Omental fat pad (tissue), 4 donors: ENCODE measurements around the gene SLC16A3. TPM values are rescaled to one million over a fixed set of nuclear protein-coding genes. Genes with fewer than 3 reads are reported as not detected.

ENCODE experiments used
- ATAC-seq: fragments of 150-250 bp; one replicate; pipeline ENCODE4 v1.9.1; 2016; ENCODE audit warnings: mild to moderate bottlenecking, moderate library complexity; ENCODE audit not compliant: low FRiP score
- DNase-seq: peaks from one replicate; pipeline ENCODE4 v3.0.0-alpha.2; 2019; ENCODE audit warnings: low spot score
- total RNA-seq, 4 donors: library from RNA; depleted of rRNA; stranded (reverse); fragments of >200 nt; gene quantifications; one replicate each; pipeline ENCODE4 v1.1.0, GENCODE V29; 2016
- TF ChIP-seq, protein P1 (sequence below), 3 donors: fragments of 450-650 bp; IDR thresholded peaks; one replicate each; pipeline ENCODE4 v1.5.1; 2016 to 2017; ENCODE audit warnings: antibody characterized with exemption in 3 of 3, mild to moderate bottlenecking in 3 of 3, moderate library complexity in 2 of 3

SLC16A3 gene
- total RNA-seq, 4 donors from 2014 or later: 25.1 to 68.0 (median 27.5) TPM

DNA sequence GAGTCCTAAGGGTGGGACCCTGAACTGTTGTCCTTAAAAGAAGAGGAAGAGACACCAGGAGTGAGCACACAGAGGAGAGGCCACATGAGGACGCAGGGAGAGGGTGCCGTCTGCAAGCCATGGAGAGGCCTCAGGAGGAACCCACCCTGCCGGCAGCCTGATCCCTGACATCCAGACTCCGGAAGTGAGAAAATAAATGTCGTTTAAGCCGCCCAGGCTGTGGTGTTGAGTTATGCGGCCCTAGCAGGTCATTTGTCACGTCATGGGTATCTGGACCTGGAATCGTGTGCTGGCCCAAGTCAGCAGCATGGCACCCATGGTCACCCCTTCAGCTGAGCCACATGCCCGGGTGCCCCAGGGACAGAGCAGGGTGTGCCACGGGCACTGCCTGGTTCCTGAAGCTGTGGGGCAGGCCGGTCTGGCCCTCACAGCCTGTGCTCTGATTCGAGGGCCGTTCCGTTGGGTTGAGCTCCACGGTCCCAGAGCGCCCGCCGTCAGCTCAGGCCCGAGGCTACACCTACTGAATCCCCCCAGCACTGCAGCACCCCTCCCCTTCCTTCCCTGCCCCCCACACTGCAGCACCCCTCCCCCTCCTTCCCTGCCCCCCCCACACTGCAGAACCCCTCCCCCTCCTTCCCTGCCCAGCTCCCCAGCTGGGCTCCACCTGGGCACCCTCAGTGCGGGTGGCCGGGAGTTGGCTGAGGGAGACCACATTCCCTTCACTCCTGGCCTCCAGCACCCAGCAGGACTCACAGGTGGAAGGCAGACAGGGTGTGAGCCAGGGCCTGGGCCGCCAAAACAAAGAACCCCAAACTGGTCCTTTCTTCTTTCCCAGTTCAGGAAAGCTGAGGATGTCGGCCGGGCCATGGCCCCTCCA lies 13.5 kb upstream of the SLC16A3 start:
- TF ChIP-seq, protein P1, sequence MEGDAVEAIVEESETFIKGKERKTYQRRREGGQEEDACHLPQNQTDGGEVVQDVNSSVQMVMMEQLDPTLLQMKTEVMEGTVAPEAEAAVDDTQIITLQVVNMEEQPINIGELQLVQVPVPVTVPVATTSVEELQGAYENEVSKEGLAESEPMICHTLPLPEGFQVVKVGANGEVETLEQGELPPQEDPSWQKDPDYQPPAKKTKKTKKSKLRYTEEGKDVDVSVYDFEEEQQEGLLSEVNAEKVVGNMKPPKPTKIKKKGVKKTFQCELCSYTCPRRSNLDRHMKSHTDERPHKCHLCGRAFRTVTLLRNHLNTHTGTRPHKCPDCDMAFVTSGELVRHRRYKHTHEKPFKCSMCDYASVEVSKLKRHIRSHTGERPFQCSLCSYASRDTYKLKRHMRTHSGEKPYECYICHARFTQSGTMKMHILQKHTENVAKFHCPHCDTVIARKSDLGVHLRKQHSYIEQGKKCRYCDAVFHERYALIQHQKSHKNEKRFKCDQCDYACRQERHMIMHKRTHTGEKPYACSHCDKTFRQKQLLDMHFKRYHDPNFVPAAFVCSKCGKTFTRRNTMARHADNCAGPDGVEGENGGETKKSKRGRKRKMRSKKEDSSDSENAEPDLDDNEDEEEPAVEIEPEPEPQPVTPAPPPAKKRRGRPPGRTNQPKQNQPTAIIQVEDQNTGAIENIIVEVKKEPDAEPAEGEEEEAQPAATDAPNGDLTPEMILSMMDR (IDR thresholded peaks at IDR 0.05): no peak
- no peak for DNase-seq
- no peak for ATAC-seq

DNA sequence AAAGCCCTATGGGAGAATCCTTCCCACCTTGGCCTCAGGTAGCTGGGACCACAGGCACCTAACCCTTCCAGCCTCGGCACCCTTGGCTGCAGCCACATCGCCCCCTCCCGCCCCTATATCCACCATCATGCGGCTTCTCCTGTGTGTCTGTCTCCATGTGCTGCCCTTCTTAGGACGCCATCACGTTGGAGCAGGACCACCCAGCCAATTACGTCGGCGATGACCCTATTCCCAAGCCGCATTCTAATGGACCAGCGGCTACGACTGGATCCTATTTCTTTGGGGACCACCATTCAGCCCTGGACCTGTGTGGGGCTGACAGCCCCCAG lies 12.9 kb upstream of the SLC16A3 start:
- DNase-seq (no peak), ATAC-seq (no peak)
- TF ChIP-seq, protein P1 (IDR thresholded peaks at IDR 0.05): no peak

DNA sequence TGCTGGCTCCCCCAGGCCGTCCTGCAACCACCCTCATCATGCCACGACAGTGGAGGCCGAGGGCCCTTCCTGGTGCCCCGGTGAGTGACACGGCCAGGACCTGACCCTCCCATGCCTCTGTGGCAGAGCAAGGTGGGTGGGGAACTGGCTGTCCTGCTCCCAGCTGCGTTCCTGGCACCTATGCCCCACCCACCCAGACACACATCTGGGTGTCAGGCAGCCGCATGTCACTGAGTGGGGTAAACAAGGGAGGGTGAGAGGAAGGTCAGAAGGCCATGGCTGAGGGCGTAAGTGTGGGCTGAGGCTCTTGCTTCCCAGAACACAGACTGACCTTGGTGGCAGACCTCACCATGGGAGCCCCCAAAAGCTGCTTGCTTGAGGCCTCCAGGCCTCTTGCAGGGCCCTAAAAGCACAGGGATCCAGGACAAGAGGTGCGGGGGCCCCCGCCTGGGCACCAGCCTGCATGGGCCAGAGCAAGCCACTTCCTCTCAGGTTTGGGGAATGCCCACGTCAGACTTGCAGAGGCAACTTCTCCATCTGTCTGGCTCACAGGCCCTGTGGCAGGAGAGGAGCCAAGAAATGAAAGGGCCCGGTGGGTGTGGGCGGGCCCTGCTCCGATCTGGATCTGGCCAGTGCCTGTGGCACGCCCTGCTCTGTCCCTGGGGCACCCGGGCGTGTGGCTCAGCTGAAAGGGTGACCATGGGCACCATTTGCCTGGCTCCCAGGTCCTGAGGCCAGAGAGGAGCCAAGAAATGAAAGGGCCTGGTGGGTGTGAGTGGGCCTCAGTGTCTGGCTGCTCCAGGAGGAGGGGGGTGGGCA lies 12.3 kb upstream of the SLC16A3 start:
- no peak for ATAC-seq
- no peak for DNase-seq
- TF ChIP-seq, protein P1 (IDR thresholded peaks at IDR 0.05): no peak

DNA sequence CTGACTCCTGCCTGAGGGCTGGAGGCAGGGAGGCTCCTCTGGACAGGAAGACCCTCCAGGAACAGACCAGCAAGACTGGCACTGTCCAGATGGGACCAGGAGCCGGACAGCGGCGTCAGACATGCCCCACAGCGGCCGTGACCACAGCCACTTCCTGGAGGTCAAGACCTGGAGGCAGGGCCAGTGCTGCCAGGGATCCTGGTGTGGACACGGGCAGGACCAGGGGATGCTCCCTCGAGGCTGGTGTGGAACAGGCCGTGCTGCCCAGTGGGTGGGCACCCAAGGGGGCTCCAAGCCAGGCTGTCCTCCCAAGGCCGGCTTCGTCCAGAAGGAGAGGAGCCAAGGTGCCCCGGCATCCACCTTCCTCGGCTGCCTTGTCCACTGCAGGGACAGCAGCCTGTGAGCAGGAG lies 11.7 kb upstream of the SLC16A3 start:
- no peak for ATAC-seq
- TF ChIP-seq, protein P1 (IDR thresholded peaks at IDR 0.05): no peak
- DNase-seq: no peak

DNA sequence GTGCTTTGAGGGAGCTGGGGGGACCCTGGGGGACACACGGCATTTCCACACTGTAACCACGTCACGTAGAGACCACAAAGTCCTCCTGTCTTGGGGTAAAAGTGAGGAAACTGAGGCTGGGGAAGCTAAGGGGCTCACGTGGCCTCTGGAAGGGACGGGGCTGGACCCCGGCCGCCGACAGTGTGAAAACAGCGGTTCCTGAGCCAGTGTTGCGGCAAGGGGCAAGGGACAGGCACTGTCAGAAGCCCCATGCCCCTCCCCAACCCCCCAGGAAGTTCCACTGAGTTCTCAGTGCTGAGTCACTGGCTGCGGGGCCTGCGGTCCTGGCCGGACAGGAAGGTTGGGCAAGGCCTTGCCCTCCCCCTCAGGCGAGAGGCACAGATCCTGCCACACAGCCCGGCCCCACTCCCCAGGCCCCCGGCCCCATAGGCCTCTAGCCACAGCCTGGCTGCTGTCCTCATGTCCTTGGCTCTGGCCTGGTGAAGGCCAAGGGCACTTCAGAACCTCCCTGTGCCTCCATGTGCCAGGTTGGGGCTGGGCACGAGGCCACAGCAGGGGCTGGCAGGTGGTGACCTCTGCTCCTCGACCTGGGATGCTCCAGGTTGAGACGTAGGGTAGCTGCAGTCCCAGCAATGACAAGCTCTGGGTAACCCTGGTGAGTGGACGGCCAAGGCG lies 11.2 kb upstream of the SLC16A3 start:
- DNase-seq (no peak), ATAC-seq (peak; percentile 24)
- TF ChIP-seq, protein P1 (IDR thresholded peaks at IDR 0.05): no peak

DNA sequence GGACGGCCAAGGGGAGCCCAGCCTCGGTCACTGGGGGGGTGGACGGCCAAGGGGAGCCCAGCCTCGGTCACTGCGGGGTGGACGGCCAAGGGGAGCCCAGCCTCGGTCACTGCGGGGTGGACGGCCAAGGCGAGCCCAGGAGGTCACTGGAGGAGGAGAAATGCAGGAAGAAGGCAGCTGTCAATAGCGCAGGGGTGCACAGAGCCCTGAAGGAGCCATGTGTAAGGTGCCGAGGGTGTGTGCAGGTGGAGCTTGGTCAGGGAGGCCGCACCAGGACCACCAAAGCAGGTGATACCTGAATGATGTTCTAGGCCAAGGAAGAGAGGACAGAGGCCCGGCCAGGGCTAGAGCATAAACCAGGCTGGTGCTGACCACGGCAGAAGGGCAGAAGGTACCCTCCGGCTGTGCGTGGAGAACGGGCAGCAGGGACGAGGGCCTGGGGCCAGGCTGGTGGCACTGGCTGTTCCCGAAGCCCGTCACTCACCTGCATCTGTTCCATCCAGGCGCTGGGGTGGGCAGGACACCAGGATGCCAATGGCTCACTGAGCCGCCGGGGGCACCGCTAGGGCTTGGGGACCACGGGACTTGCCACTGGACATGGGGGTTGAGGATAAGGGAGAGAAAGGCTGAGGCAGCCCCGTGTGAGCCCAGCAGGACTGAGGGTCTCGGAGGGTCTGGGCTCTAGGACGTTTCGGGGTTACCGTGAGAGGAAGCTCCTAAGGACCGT lies 10.3 kb upstream of the SLC16A3 start:
- no peak for ATAC-seq
- TF ChIP-seq, protein P1 (IDR thresholded peaks at IDR 0.05): no peak
- no peak for DNase-seq
